Right atrium auricular region (tissue), 2 donors: ENCODE results near the gene DCC. TPM values are rescaled to one million over a fixed set of nuclear protein-coding genes. Genes with fewer than 3 reads are reported as not detected.

Source experiments
- DNase-seq: peaks from one replicate; pipeline ENCODE4 v3.0.0-alpha.2; 2019; ENCODE audit warnings: low spot score
- H3K27ac ChIP-seq, 2 donors: fragments of 200-600 bp; sonication (generic); 1 replicate in 1 of 2; 2 replicates in 1 of 2; pipeline ENCODE4 v1.5.1; 2016 to 2019
- H3K27me3 ChIP-seq, 2 donors: fragments of 200-600 bp; sonication (generic); one replicate each; pipeline versions ENCODE4 v1.5.1 to v1.6.0; 2017 to 2019
- H3K36me3 ChIP-seq: fragments of 200-600 bp; sonication (generic); one replicate; pipeline ENCODE4 v1.5.1; 2016
- H3K4me1 ChIP-seq, 2 donors: fragments of 200-600 bp; sonication (generic); one replicate each; pipeline versions ENCODE4 v1.5.1 to v1.6.0; 2017 to 2019
- H3K4me3 ChIP-seq, 2 donors: fragments of 200-600 bp; sonication (generic); 1 replicate in 1 of 2; 2 replicates in 1 of 2; pipeline ENCODE4 v1.5.1; 2017 to 2019; ENCODE audit warnings: mild to moderate bottlenecking in 1 of 2, moderate library complexity in 1 of 2
- H3K9me3 ChIP-seq, 2 donors: fragments of 200-600 bp; sonication (generic); one replicate each; pipeline ENCODE4 v1.5.1; 2019
- CTCF ChIP-seq, 2 donors: fragments of 200-600 bp; sonication (generic); IDR thresholded peaks; one replicate each; pipeline ENCODE4 v1.5.1; 2019; ENCODE audit warnings: antibody characterized with exemption in 2 of 2
- total RNA-seq, 2 donors: library from RNA; depleted of rRNA; stranded (reverse); fragments of >200 nt; gene quantifications; one replicate each; pipeline ENCODE4 v1.1.0, GENCODE V29; 2016

The DCC gene
- total RNA-seq, 2 donors from 2014 or later = not detected

DNA sequence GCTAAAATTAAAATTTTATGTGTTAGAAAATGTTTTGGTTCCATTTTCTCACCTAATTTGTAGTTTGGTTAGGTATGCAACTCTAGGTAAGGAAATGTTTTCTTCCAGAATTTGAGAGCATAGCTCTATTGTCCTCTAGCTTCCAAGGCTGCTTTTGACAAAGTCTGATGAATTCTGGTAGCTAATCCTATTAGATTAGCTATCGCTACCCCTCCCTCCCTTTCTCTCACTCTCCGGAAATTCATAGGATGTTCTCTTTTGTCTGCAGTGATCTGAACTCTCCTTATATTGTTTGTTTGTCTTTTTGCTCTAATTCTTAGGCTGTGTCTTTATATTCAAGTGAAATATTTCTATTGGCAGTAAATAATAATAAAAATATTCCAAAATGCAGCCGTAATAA lies 382.9 kb downstream of the DCC start:
- Histone ChIP-seq H3K4me3 (no peak overlapping the region), H3K4me1 (no peaks in the 10 kb centered on the region), H3K27ac (no peak overlapping the region), H3K27me3 (no peaks in the 10 kb centered on the region), H3K9me3 (no peaks in the 10 kb centered on the region), H3K36me3 (no peaks in the 10 kb centered on the region)
- DNase-seq = no peak
- no peak for TF ChIP-seq CTCF (IDR thresholded peaks at IDR 0.05)

DNA sequence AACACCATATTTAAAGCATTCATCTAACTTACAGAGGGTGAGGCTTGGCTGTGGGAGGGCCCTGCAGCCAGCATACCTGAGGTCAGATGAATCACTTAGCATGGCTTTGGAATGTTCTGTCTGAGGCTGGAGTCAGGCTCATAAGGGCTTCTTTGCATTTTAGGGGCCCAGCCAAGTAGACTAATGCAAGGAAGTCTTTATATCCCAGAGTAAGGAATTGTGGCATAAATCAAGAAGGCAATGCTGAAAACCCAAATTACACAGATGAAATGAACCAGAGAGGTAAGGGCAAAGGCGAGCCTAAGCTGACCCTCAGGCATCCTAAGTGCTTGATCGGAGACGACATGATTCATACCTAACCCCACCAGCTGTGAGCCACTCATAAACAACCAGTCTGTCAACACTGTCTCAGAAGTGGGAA lies 383.6 kb downstream of the DCC start:
- no peak for DNase-seq
- H3K4me1 ChIP-seq = no peaks in the 10 kb centered on the region
- H3K36me3 ChIP-seq = no peaks in the 10 kb centered on the region
- no peaks in the 10 kb centered on the region for H3K9me3 ChIP-seq
- no peak for TF ChIP-seq CTCF (IDR thresholded peaks at IDR 0.05)
- H3K27me3 ChIP-seq = no peaks in the 10 kb centered on the region
- H3K27ac ChIP-seq = no peak overlapping the region
- H3K4me3 ChIP-seq = no peak overlapping the region

DNA sequence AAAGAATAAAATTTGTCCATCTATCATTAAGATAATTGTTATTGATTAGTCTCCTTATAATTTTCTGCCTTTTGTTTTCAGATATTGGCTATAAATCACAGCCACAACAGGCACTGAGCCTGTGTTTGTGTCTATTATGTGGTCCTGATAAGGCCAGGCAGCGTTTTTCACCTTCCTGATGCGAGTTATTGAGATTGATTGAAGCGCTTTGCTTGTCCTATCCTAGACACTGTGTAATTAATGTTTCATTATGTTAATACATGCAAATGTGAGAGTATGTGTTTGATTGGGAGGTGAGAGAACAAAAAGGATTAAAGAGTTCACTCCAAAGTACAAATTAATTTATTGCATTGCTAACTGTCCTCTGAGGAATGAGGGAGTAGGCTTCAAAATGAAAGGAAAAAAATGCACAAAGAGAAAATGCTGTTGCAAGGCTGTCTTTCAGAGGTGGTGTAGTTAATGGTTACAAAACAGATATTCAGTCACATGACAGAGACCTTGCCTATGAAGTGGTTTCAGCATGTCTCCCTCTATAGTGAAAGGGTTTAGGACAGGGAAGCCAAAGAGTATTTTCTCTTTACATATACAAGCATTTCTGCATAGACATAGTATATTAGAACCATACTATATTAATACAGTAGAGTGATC lies 391.1 kb downstream of the DCC start:
- Histone ChIP-seq H3K27me3 (no peaks in the 10 kb centered on the region), H3K36me3 (no peaks in the 10 kb centered on the region), H3K4me1 (no peaks in the 10 kb centered on the region), H3K9me3 (no peaks in the 10 kb centered on the region), H3K27ac (no peak overlapping the region), H3K4me3 (no peak overlapping the region)
- TF ChIP-seq CTCF (IDR thresholded peaks at IDR 0.05) = no peak
- DNase-seq = no peak

DNA sequence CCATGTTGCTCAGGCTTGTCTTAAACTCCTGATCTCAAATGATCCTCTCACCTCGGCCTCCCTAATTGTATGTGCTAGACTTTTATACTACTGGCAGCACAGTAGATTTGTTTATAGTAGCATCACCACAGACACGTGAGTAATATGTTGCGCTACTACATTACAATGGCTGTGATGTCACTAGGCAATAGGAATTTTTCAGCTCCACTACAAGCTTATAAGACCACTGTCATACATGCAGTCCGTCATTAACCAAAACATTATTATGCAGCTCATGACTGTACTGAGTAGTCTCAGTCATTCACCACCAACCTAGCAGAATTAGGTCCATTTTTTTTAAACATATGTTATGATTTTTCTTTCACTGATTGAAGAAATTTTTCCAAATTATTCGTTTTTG lies 398.9 kb downstream of the DCC start:
- Histone ChIP-seq H3K4me1 (no peaks in the 10 kb centered on the region), H3K27ac (no peak overlapping the region), H3K27me3 (no peaks in the 10 kb centered on the region), H3K36me3 (no peaks in the 10 kb centered on the region), H3K9me3 (no peaks in the 10 kb centered on the region), H3K4me3 (no peak overlapping the region)
- DNase-seq = no peak
- TF ChIP-seq CTCF (IDR thresholded peaks at IDR 0.05) = no peak

GRCh38 chr18:52746986-52747385 lies 407.0 kb downstream of the DCC start:
- no peak for TF ChIP-seq CTCF (IDR thresholded peaks at IDR 0.05)
- DNase-seq = no peak
- H3K9me3 ChIP-seq = no peaks in the 10 kb centered on the region
- no peaks in the 10 kb centered on the region for H3K36me3 ChIP-seq
- no peaks in the 10 kb centered on the region for H3K4me1 ChIP-seq
- H3K4me3 ChIP-seq = no peak overlapping the region
- H3K27ac ChIP-seq = no peak overlapping the region
- H3K27me3 ChIP-seq = no peaks in the 10 kb centered on the region

- no peaks in the 10 kb centered on the region for H3K9me3 ChIP-seq
- no peak overlapping the region for H3K4me3 ChIP-seq
- no peaks in the 10 kb centered on the region for H3K27me3 ChIP-seq
- TF ChIP-seq CTCF (IDR thresholded peaks at IDR 0.05) = no peak
- H3K36me3 ChIP-seq = no peaks in the 10 kb centered on the region
- no peak for DNase-seq
- H3K27ac ChIP-seq = no peak overlapping the region
- H3K4me1 ChIP-seq = no peaks in the 10 kb centered on the region
Observed at GRCh38 chr18:52747869-52748268, 407.9 kb downstream of the DCC start.
